ACC112 (cell line): ENCODE data around the gene MEGF6.

Experiments
- H2AFZ ChIP-seq: fragments of 200-600 bp; sonication (generic); one replicate; pipeline ENCODE4 v1.6.0; 2017; ENCODE audit warnings: antibody characterized with exemption, low read length; ENCODE audit not compliant: unreplicated experiment
- H3K27ac ChIP-seq: fragments of 200-600 bp; sonication (generic); 2 replicates; pipeline ENCODE4 v1.5.1; 2014; ENCODE audit warnings: low read depth, mild to moderate bottlenecking, antibody characterized with exemption, low read length, moderate library complexity
- H3K27me3 ChIP-seq: fragments of 200-600 bp; sonication (generic); 2 replicates; pipeline ENCODE4 v1.6.1; 2014; ENCODE audit warnings: mild to moderate bottlenecking, antibody characterized with exemption, low read length, moderate library complexity, mixed read lengths; ENCODE audit not compliant: insufficient read depth
- H3K36me3 ChIP-seq: fragments of 200-600 bp; sonication (generic); 2 replicates; pipeline ENCODE4 v1.6.1; 2016; ENCODE audit warnings: mild to moderate bottlenecking, antibody characterized with exemption, low read length, moderate library complexity, mixed read lengths; ENCODE audit not compliant: insufficient read depth
- H3K4me1 ChIP-seq: fragments of 200-600 bp; sonication (generic); one replicate; pipeline ENCODE4 v1.6.1; 2016; ENCODE audit warnings: low read length, mixed read lengths; ENCODE audit not compliant: insufficient read depth, unreplicated experiment, control insufficient read depth
- H3K4me3 ChIP-seq: fragments of 200-600 bp; sonication (generic); 2 replicates; pipeline ENCODE4 v1.5.1; 2014; ENCODE audit warnings: mild to moderate bottlenecking, low read depth, low read length
- H3K79me2 ChIP-seq: fragments of 200-600 bp; sonication (generic); one replicate; pipeline ENCODE4 v1.6.0; 2016; ENCODE audit warnings: low read length; ENCODE audit not compliant: control insufficient read depth, unreplicated experiment, insufficient read depth

The MEGF6 gene

DNA sequence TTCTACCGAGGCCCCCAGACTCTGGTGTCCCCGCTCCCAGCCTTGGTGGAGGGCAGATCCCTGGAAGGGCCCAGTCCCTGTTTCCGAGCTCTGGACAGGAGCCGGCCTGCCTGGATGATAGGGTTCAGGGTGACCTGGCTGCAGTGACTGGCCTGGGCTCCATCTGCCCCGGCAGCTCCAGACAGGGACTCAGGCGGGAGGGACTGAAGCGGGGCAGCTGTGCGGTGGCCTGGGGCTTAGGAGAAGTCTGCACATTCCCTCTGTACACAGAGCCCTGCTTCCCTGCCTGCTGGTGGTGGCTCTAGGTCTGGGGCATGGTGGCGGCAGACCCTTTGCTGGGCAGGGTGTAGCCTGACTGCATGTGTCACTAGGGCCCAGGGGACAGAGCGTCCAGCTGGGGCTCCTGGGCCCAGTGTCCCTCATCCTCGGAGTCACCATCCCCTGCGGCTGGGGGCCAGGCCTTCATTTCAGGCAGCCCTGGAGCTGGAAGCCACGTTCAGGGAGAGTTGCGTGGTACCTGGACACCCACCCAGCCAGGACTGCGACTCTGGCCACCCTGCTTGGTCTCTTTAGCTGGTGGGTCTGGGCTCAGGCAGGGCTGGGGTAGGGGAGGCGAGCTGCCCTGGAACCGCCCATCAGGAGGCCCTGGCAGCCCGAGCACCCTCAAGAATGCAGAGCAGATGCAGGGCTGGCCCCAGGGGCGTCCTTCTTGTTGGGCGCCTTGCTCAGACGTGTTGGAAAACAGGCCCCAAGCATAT, 147.2 kb downstream of the MEGF6 start:
- no peaks in the 10 kb centered on the region for H3K79me2 ChIP-seq
- H2AFZ ChIP-seq, result no peak overlapping the region
- H3K4me1 ChIP-seq, result peaks cover 8% of the 10 kb centered on the region
- no peak overlapping the region for H3K4me3 ChIP-seq
- no peak overlapping the region for H3K27ac ChIP-seq
- no peaks in the 10 kb centered on the region for H3K36me3 ChIP-seq
- H3K27me3 ChIP-seq, result no peaks in the 10 kb centered on the region

- H3K79me2 ChIP-seq, result no peaks in the 10 kb centered on the region
- no peak overlapping the region for H3K4me3 ChIP-seq
- peaks cover 8% of the 10 kb centered on the region for H3K4me1 ChIP-seq
- no peak overlapping the region for H2AFZ ChIP-seq
- H3K27ac ChIP-seq, result no peak overlapping the region
- no peaks in the 10 kb centered on the region for H3K27me3 ChIP-seq
- no peaks in the 10 kb centered on the region for H3K36me3 ChIP-seq
Measured at GRCh38 chr1:3463408-3463863, 147.9 kb downstream of the MEGF6 start.

DNA sequence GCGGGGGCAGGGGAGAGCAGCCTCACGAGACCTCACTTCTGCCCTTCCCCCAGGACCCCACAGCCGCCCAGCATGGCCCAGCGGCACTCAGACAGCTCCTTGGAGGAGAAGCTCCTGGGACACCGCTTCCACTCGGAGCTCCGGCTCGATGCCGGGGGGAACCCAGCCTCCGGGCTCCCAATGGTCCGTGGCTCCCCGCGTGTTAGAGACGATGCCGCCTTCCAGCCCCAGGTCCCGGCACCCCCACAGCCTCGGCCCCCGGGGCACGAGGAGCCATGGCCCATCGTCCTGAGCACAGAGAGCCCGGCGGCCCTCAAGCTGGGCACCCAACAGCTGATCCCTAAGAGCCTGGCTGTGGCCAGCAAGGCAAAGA, 148.3 kb downstream of the MEGF6 start:
- Histone ChIP-seq H3K27me3 (no peaks in the 10 kb centered on the region), H3K27ac (no peak overlapping the region), H3K4me1 (peaks cover 8% of the 10 kb centered on the region), H3K36me3 (no peaks in the 10 kb centered on the region), H3K79me2 (no peaks in the 10 kb centered on the region), H3K4me3 (no peak overlapping the region), H2AFZ (no peak overlapping the region)

DNA sequence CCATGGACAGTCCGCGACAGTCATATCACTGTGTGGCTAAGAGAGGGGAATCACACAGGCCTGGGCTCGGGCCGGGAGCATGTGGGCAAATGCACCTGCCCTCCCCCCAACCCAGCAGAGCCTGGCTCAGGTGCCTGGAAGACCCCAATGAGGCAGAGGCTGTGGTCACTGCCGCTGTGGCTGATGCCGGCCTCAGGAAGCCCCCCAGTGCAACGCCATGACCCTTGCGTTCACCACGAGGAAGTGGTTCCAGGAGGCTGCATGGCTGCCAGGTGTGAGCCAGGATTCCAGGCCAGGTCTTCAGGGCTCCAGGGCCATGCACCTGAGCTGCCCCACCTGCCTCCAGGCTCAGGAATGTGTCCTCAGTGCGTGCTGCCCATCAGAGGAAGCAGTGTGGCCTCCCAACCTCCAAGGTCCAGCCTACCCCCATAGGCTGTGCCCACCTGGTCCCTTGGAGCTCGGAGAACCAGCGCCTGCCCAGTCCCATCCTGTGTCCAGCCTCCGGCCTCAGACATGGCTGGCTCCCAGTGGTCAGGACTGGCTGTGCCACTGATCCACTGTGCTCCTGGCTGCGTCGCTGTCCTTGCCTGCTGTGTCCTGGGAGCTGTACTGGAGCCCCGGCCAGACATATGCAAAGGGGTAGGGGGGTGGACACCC, 148.8 kb downstream of the MEGF6 start:
- H3K79me2 ChIP-seq, result no peaks in the 10 kb centered on the region
- H3K36me3 ChIP-seq, result no peaks in the 10 kb centered on the region
- no peak overlapping the region for H3K4me3 ChIP-seq
- no peaks in the 10 kb centered on the region for H3K27me3 ChIP-seq
- no peak overlapping the region for H3K27ac ChIP-seq
- no peak overlapping the region for H2AFZ ChIP-seq
- peaks cover 8% of the 10 kb centered on the region for H3K4me1 ChIP-seq

GRCh38 chr1:3461934-3462275, 149.4 kb downstream of the MEGF6 start:
- no peaks in the 10 kb centered on the region for H3K27me3 ChIP-seq
- H3K4me3 ChIP-seq, result no peak overlapping the region
- no peaks in the 10 kb centered on the region for H3K79me2 ChIP-seq
- peaks cover 8% of the 10 kb centered on the region for H3K4me1 ChIP-seq
- no peak overlapping the region for H3K27ac ChIP-seq
- no peaks in the 10 kb centered on the region for H3K36me3 ChIP-seq
- H2AFZ ChIP-seq, result no peak overlapping the region

DNA sequence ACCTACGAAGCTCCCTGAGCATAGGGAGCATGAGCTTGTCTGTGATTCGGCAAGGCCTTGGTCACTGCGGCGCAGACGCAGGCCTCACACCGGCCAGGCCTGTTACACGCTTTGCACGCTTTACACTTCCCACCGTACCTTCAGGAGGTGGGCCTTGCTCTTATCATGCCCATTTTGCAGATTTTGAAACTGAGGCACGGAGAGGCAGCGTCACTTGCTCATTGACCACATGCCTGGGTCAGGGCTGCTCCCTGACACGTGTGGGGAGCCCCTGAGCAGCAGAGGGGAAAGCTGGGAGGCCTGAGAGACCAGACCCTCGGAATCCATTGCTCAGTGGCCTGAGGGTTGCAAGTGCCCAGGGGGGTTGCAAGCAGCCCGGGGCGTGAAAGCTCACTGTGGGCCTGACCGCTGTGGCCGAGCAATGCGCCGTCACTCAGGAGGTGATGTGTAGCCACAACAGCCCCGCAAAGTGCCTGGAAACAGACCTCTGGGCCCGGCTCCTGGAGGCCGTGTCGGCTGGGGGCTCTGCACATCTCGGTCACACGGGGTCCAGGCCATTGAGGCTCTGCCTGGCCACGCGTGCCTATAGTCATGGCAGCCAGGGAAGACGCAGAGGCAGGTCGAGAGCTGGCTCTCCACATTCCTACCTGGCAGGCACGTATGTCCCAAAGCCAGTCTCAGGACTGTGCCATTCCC, 149.9 kb downstream of the MEGF6 start:
- H2AFZ ChIP-seq, result no peak overlapping the region
- no peaks in the 10 kb centered on the region for H3K79me2 ChIP-seq
- H3K4me1 ChIP-seq, result peaks cover 8% of the 10 kb centered on the region
- H3K36me3 ChIP-seq, result no peaks in the 10 kb centered on the region
- no peak overlapping the region for H3K27ac ChIP-seq
- no peaks in the 10 kb centered on the region for H3K27me3 ChIP-seq
- H3K4me3 ChIP-seq, result no peak overlapping the region

GRCh38 chr1:3460672-3461131, 150.6 kb downstream of the MEGF6 start:
- Histone ChIP-seq H3K79me2 (no peaks in the 10 kb centered on the region), H2AFZ (no peak overlapping the region), H3K27me3 (no peaks in the 10 kb centered on the region), H3K4me3 (no peak overlapping the region), H3K4me1 (peaks cover 8% of the 10 kb centered on the region), H3K36me3 (no peaks in the 10 kb centered on the region), H3K27ac (no peak overlapping the region)

GRCh38 chr1:3459940-3460671, 151.2 kb downstream of the MEGF6 start:
- Histone ChIP-seq H3K27ac (no peak overlapping the region), H3K27me3 (no peaks in the 10 kb centered on the region), H3K36me3 (no peaks in the 10 kb centered on the region), H3K4me1 (peaks cover 8% of the 10 kb centered on the region), H2AFZ (no peak overlapping the region), H3K4me3 (no peak overlapping the region), H3K79me2 (no peaks in the 10 kb centered on the region)

GRCh38 chr1:3459051-3459908, 152.0 kb downstream of the MEGF6 start:
- H2AFZ ChIP-seq, result no peak overlapping the region
- peaks cover 8% of the 10 kb centered on the region for H3K4me1 ChIP-seq
- no peak overlapping the region for H3K27ac ChIP-seq
- no peaks in the 10 kb centered on the region for H3K27me3 ChIP-seq
- H3K79me2 ChIP-seq, result no peaks in the 10 kb centered on the region
- no peak overlapping the region for H3K4me3 ChIP-seq
- H3K36me3 ChIP-seq, result no peaks in the 10 kb centered on the region
